Putamen (tissue), 1 donor: ENCODE data around the gene PTRHD1.
A peak's percentile ranks its signal among the peaks of the same experiment; 100 is the strongest.
"Not testable (repeated sequence)": the region's sequence is repeated elsewhere in the genome, so short reads cannot be mapped to it uniquely, and the experiment has no call there.

Experiments used
- DNase-seq: peaks from one replicate; pipeline ENCODE4 v3.0.0-alpha.2; 2016; ENCODE audit warnings: low spot score

The PTRHD1 gene

GRCh38 chr2:24809316-24810007, 16.3 kb upstream of the PTRHD1 start:
- DNase-seq: no peak

GRCh38 chr2:24806661-24807036, 13.5 kb upstream of the PTRHD1 start:
- DNase-seq: no peak

- DNase-seq: not testable (repeated sequence)
These were observed 12.8 kb upstream of the PTRHD1 start for GRCh38 chr2:24805811-24806660.

GRCh38 chr2:24800487-24800886, 7.3 kb upstream of the PTRHD1 start:
- not testable (repeated sequence) for DNase-seq

- no peak for DNase-seq
These were observed 4.5 kb upstream of the PTRHD1 start for GRCh38 chr2:24797644-24798043.

GRCh38 chr2:24793761-24794435, 707 bp upstream of the PTRHD1 start:
- no peak for DNase-seq

- DNase-seq: no peak
These were observed 683 bp downstream of the PTRHD1 start for GRCh38 chr2:24792542-24792873.

- no peak for DNase-seq
These were observed 1.7 kb downstream of the PTRHD1 start for GRCh38 chr2:24791452-24791851.

- no peak for DNase-seq
These were observed 4.4 kb downstream of the PTRHD1 start for GRCh38 chr2:24788816-24789215.

- DNase-seq: no peak
These were observed 5.7 kb downstream of the PTRHD1 start for GRCh38 chr2:24787532-24787931.

- DNase-seq: no peak
These were observed 7.4 kb downstream of the PTRHD1 start for GRCh38 chr2:24785671-24786321.

- DNase-seq: no peak
These were observed 9.6 kb downstream of the PTRHD1 start for GRCh38 chr2:24783641-24784040.

GRCh38 chr2:24779116-24779515, 14.1 kb downstream of the PTRHD1 start:
- DNase-seq: no peak

GRCh38 chr2:24774373-24774772, 18.8 kb downstream of the PTRHD1 start:
- DNase-seq: peak; percentile 17

- DNase-seq: no peak
These were observed 21.2 kb downstream of the PTRHD1 start for GRCh38 chr2:24771764-24772586.

GRCh38 chr2:24771061-24771460, 22.1 kb downstream of the PTRHD1 start:
- no peak for DNase-seq

- no peak for DNase-seq
These were observed 24.6 kb downstream of the PTRHD1 start for GRCh38 chr2:24768601-24769000.

GRCh38 chr2:24768013-24768412, 25.2 kb downstream of the PTRHD1 start:
- no peak for DNase-seq

- DNase-seq: no peak
These were observed 26.6 kb downstream of the PTRHD1 start for GRCh38 chr2:24766609-24767008.

- no peak for DNase-seq
These were observed 29.3 kb downstream of the PTRHD1 start for GRCh38 chr2:24763843-24764242.

GRCh38 chr2:24762518-24762917, 30.7 kb downstream of the PTRHD1 start:
- no peak for DNase-seq

GRCh38 chr2:24761866-24762265, 31.3 kb downstream of the PTRHD1 start:
- no peak for DNase-seq
